HG02588 (cell line): ENCODE results near the gene CHIA.
"Not testable (repeated sequence)": the region's sequence is repeated elsewhere in the genome, so short reads cannot be mapped to it uniquely, and the experiment has no call there.

Source experiments
- ATAC-seq: cut with Tn5 transposase; IDR thresholded peaks from one replicate; pipeline ENCODE4 v1.9.1; 2021; ENCODE audit warnings: mild to moderate bottlenecking, moderate library complexity; ENCODE audit not compliant: unreplicated experiment

CHIA gene

DNA sequence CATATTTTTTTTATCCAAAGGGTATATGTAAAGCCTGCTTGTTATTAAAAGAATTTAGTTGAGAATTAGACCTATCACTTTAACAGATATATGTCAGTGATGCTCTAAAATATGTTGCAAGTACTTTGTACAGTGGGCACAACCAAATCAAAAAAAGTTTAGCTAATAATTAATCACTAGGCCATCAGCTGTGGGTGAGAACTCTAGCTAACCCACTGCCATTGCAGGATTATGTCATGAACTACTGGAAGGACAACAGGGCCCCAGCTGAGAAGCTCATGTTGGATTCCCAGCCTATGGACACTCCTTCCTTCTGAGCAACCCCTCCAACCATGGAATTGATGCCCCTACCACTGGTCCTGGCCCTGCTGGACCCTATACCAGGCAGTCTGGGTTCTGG is 6.8 kb upstream of the CHIA start:
- ATAC-seq: no peak

DNA sequence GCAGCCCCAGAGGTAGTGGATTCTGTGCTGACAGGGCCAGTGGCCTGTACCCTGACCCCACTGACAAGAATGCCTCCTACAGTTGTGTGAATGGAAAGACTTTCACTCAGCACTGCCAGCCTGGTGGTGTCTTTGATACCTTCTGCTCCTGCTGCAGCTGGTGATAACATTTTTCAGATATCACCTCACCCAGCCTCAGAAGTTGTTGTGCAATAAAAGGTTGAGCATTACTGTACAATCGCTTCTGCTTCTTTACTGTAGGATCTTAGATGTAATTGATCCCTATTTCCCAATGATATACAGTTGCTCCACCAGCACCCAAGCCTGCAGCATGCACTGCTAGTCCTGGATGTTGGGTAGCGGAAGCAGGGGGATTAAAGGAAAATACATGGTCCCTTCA is 4.8 kb upstream of the CHIA start:
- ATAC-seq: no peak

DNA sequence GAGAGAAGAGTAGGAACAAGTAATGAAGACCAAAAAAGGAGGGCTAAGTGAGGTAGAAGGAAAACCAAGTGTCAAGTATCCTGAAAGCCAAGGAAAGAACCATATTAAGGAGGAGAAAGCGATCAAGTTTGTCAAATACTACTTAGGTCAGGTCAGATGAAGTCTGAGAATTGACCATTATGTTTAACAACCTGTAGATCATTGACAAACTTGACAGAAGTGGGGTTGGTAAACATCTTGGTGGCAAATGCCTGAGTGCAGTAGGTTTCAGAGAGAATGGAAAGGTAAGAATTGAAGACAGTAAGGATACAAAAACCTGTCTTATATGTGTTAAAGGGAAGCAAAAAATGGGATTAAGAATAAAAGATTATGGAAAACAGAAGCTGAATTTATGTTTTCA is 3.7 kb upstream of the CHIA start:
- ATAC-seq: no peak

DNA sequence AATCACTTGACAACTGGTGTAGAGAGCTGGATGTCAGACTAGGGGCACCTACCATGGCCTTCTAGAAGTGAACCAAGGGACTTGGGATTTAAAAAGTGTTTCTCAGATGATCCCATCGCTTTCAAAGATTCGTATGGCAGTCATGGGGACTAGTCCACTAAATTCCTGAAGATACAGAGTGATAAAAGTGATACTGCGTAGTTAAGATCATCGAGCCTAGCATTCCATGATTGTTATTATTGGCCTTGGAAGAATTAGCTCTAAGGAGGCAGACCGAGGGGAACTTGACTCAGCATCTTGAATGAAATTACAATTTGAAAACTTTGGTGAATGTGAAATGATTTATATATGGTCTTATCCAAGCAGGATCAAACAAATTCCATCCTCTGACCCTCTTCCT is 1.3 kb upstream of the CHIA start:
- ATAC-seq: no peak

DNA sequence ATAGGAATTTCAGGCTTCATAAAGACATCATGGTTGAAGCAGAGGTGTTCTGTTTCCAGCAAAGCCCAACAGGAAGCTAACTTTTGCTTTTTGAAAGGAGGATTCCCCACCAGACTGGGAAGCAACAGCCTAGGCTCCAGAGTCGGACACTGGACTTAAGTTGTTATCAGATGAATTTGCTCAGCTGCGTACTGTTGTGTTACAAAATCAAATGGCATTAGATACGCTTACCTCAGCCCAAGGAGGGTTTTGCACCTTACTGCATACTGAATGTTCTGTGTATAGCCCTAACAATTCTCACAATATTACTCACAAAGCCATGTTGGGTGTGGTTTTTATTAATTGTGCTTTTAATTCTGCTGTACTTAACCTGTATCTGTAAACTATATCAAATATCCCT is 547 bp upstream of the CHIA start:
- no peak for ATAC-seq

DNA sequence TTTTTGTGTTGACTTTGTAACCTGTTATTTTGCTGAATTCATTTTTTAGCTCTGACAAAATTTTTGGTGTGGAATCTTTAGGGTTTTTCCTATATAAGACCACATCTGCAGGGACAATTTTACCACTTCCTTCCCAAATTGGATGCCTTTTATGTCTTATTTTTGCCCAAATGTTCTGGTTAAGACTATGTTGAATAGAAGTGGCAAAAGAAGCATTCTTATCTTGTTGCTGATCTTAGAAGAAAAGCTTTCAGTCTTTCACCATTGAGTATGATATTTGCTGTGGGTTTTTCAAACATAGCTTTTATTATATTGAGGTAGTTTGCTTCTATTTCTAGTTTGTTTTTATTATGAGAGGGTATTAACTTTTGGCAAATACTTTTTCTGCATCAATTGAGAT is 3.7 kb downstream of the CHIA start:
- no peak for ATAC-seq

DNA sequence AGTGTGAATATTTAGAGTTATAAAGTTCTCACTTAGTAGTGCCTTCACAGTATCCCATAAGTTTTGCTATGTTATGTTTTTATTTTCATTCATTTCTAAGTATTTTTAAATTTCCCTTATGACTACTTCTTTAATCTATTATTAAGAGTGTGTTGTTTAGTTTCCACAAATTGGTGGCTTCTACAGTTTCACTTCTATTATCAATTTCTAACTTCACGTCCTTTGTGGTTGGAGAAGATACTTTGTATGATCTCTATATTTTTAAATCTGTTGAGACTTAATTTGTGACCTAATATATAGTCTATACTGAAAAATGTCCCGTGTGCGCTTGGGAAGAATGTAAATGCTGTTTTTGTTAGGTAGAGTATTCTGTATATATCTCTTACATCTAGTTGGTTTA is 11.7 kb downstream of the CHIA start:
- no peak for ATAC-seq

DNA sequence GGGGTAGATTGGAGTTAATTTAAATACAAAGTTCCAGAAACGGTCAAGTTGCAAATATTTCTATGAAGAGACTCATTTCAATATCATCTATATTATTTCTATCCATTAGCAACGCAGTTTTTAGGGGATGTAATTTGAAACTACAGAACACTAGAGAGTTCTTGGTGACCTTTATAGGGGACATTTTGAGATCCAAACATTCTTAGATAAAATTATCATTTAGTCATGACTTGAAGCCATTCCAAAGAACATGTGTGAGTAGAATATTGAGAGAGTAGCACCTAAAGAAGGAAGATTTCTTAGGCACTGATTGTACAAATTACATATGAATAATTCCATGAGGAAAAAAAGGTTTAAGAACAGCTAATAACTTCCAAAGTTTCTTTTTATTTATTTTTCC is 19.0 kb downstream of the CHIA start:
- ATAC-seq: no peak

DNA sequence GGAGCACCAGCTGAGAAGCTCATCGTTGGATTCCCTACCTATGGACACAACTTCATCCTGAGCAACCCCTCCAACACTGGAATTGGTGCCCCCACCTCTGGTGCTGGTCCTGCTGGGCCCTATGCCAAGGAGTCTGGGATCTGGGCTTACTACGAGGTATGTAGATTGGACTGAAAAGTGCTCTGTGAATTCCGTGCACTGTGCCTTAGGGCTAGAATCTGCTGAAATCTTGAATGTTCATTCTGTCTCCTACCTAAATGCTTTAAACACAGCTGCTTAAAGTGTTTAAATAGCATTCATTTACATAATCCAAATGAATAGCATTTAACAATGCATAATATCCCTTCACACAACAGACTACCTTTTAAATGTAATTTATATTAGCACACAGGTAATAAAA is 27.9 kb downstream of the CHIA start:
- ATAC-seq: no peak

DNA sequence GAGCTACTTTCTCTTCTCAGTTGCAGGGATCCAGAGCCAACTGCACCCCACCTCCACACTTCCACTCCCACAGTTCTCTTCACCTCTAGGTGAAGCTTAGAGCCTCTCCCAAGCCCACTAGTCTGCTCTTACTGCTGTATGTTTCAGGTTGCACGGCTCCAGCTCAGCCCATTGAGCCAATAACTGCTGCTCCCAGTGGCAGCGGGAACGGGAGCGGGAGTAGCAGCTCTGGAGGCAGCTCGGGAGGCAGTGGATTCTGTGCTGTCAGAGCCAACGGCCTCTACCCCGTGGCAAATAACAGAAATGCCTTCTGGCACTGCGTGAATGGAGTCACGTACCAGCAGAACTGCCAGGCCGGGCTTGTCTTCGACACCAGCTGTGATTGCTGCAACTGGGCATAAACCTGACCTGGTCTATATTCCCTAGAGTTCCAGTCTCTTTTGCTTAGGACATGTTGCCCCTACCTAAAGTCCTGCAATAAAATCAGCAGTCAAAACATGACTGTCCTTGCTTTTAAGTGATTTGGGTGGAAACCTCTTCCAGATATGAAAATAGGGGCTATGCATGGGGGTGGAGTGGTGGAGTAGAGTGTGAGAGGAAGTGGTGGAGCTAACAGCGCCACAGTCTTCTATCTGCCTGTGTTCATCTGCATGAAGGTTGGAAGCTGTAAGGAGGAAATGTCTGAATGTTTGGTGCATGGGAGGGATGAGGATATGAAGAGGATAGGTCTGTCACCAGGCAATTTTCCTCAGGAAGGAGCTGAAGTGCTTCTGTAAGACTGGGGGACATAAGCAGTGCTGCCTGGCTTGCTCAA is 29.6 kb downstream of the CHIA start:
- no peak for ATAC-seq

DNA sequence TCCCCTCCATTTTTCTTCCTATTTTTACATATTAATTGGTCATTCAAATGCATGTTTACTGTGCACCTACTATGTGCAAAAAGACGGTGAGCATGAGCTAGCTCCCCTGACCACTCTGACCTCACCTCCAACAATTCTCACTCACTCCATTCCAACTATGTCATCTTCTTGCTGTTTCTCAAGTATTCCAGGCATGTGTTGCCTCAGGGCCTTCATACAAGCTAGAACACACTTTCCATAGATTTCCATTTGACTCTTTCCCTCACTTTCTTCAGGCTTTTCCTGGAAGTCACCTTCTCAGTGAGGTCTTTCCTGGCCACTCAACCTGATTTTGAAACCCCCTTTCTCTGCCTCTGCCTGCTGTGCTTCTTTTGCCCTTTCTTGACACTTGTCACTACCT is 32.6 kb downstream of the CHIA start:
- ATAC-seq: no peak

DNA sequence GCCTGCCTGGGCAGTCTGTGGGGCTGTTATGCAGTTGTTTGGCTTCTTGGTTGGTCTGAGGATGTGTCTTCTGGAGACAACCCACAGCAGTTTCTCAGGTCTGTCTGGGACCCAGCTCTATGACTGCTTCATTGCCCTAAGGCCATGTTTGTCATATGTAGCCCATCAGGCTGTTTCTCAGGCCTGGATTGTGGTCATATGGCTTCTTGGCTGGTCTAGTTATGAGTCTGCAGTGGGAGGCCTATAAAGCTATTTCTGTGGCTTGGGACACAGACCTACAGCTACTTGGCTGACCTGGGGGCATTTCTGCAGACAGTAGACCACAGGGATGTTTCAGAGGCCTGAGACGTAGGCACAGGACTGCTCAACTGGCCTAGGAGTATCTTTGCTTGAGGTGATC is 41.5 kb downstream of the CHIA start:
- peak; percentile 71 for ATAC-seq

DNA sequence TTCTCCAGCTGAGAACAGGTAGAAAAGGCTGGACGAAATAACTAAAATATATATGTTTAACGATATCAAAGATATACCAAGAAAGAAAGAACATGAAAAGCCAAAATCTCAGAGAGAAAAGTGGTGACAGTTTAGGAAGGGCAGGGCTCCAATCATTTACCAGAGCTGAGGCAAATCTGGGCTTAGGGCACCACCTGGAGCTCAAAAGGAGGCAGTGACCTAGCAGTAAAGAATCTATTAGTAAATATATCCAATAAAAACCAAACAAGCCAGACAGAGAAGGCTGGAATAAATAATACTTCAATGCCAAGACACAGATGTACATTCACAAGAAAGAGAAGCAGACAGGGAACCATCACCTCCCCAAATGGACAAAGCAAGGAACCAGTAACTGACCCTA is 43.5 kb downstream of the CHIA start:
- no peak for ATAC-seq

DNA sequence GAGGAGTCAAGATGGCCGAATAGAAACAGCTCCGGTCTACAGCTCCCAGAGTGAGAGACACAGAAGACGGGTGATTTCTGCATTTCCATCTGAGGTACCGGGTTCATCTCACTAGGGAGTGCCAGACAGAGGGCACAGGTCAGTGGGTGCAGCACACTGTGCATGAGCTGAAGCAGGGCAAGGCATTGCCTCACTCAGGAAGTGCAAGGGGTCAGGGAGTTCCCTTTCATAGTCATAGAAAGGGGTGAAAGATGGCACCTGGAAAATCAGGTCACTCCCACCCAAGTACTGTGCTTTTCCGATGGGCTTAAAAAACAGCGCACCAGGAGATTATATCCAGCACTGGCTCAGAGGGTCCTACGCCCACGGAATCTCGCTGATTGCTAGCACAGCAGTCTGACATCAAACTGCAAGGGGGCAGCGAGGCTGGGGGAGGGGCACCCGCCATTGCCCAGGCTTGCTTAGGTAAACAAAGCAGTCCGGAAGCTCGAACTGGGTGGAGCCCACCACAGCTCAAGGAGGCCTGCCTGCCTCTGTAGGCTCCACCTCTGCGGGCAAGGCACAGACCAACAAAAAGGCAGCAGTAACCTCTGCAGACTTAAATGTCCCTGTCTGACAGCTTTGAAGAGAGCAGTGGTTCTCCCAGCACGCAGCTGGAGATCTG is 44.7 kb downstream of the CHIA start:
- not testable (repeated sequence) for ATAC-seq

DNA sequence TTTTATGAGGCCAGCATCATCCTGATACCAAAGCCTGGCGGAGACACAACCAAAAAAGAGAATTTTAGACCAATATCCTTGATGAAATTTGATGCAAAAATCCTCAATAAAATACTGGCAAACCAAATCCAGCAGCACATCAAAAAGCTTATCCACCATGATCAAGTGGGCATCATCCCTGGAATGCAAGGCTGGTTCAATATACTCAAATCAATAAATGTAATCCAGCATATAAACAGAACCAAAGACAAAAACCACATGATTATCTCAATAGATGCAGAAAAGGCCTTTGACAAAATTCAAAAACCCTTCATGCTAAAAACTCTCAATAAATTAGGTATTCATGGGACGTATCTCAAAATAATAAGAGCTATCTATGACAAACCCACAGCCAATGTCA is 48.2 kb downstream of the CHIA start:
- ATAC-seq: not testable (repeated sequence)

DNA sequence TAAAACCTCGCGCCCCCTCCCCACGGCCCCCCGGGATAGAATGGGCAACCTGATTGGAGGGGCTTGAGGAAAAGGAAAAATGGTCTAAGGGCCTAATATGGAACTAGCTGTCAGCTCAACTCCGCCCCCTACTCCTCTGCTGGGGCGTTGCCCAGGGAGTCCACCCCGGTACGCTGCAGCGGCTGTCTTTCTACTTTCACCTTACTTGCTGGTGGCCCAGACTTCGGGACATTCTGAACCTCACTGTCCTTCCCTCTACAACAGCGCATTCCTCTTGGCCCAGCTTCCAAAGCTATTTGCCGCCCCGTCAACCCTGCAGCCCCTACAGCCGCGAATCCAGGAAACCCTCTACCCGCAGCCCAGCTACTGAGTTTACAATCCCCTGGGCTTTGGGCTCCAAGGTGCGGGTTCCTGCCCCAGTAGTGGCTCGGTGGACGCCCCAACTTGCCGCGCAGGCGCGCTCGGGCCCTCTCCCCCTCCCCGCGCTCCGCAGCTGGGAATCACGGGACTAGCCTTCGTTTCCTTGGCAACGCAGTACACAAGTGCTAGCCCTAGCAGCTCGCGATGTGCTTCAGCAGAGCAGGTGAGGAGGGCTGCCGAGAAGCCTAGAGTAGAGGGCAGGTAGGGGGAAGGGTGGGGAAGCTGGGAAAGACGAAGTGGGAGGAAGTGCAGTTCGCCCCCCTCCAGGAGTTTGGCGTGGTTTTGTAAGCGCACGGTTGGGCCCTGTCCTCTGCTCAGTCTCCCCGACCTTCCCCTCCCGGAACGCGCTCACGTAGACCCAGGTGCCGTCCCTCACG is 55.6 kb downstream of the CHIA start:
- peak; percentile 94 for ATAC-seq

DNA sequence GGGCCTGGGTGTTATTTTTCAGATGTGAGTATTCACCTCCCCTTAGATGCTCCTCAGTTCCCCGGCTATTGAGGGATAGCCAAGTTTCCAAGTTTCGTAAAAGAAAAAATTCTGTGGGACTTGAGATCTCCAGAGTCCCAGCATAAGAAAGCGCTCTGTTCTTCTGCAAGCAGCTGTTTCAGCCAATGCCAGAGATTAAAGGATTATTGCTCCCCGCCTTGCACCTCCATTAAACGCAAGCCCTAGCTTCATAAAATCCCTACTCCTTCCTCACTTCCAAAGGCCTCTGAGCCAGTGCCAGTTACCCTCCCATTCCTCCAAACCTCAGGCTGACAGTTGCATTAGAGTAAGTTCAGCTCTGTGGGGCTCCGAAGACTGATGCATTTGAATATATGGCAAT is 56.4 kb downstream of the CHIA start:
- ATAC-seq: no peak

DNA sequence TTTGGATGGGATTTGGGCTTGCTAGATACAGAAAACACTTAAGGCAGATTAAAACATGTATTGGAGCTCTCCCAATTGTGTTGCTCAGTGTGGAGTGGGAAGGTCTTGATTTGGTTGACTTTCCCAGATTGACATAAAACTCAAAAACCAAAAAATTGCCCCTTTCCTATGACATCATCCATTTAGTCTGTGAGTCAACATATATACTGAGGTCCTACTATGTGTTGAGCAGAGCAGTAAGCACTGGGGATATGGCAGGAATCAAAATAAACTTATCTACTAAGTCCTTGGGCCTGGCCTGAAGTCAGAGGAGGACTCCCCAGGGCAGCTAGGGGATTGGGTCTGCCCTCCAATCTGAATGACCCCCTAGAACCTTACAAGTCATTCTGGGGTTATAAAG is 61.0 kb downstream of the CHIA start:
- no peak for ATAC-seq

DNA sequence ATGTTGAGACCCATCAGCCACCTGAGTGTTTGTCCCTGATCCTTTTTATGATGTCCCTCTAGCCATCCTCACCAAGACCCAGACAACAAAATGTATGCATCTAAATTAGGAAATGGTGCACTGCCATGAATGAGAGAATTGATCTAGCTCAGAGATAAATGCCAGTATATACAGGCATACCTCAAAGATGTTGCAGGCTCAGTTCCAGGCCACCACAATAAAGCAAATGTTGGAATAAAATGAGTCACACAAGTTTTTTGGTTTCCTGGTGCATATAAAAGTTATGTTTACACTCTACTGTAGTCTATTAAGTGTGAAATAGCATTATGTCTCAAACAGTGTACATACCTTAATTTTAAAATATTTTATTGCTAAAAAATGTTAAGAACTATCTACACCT is 63.9 kb downstream of the CHIA start:
- ATAC-seq: no peak

DNA sequence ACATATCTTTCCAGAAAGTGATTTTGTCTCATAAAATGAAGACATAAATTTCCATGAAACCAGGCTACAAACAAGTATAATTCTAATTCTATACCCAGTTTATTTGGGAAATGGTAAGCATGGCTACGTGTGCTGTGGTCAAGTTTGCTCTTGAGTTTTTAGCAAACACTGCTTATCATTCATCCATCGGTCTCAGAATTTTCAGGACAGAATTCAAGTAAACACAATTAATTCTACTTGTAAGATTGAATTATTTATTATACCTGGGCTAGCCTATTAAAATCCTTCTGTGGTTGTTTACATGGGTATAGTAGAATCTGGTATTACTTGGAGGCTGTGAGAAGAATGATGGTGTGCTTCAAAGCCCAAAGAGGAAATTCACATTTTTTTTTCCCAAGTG is 68.3 kb downstream of the CHIA start:
- ATAC-seq: no peak

DNA sequence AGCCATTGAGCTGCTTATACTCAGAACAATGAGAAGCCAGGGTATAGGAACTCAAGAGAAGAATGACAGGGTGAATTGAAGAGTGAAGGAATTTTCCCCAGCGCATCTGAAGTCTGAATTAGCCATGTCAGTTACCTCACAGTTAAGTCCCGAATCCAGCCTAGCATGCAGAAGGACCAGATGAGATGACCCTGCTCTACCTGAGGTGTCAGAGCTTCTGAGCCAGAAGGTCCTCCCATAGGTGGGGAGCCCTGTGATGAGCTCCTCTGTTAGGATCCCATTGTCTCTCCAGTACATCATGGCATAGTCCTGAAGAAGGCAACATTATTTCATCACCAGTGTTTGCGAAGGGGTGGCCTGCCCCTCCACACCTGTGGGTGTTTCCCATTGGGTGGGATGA is 68.7 kb downstream of the CHIA start:
- no peak for ATAC-seq

DNA sequence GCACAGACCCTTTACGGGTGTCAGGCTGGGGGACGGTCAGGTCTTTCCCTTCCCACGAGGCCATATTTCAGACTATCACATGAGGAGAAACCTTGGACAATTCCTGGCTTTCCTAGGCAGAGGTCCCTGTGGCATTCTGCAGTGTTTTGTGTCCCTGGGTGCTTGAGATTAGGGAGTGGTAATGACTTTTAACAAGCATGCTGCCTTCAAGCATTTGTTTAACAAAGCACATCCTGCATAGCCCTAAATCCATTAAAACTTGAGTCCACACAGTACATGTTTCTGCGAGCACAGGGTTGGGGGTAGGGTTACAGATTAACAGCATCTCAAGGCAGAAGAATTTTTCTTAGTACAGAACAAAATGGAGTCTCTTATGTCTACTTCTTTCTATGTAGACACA is 69.6 kb downstream of the CHIA start:
- not testable (repeated sequence) for ATAC-seq
